Activated CD8-positive, alpha-beta memory T cell treated with anti-CD3 and anti-CD28 coated beads for 36 hours (primary cell): Measurements from ENCODE around the gene GCSAM. TPM values are rescaled to one million over a fixed set of nuclear protein-coding genes. Genes with fewer than 3 reads are reported as not detected.

Experiments used
- CTCF ChIA-PET: fragments of 350-600 bp; sonication (Branson Sonifier 250); formaldehyde crosslinking; loops from one replicate; lab custom pipeline; 2021; ENCODE audit warnings: antibody characterized with exemption; lab: Charles Lee
- POLR2A ChIA-PET: fragments of 350-600 bp; sonication (Branson Sonifier 250); formaldehyde crosslinking; loops from one replicate; lab custom pipeline; 2021; ENCODE audit warnings: antibody characterized with exemption; lab: Charles Lee
- total RNA-seq, 2 experiments: library from RNA; stranded (reverse); gene quantifications; one replicate each; pipeline ENCODE4 v1.2.3, GENCODE V29; 2021

Gene GCSAM
- total RNA-seq, 2 experiments from 2014 or later: 3.0 to 4.3 TPM

DNA sequence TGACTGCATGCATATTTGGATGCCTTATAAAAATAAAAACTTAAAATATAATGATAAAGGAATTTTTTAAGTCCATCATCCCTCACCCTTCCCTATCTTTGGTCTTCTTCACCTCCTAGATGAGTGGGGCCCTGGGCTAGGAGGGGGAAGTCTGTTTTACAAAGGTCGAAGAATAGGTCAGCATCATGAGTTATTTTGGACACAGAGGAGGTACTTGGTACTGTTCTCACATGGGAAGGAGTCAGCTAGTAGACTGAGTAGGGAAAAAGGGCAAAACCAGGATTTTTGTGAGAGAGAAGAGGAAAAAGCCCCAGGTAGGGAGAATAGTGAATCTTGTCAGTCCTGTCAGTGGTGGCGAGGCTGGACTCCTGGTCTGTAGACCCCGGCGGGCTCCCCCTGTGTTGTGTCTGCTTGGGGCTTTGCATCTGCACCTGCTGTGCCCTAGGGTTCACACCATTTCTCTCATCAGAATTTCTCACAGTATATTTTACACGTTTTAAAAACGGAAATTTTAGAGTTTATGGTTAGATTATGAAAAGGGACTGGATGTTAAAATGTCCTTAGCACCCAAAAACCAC lies 17.2 kb downstream of the GCSAM start:
- POLR2A ChIA-PET: no interaction called here
- CTCF ChIA-PET: interaction anchor here (0.8 kb wide), 1 partner anchor 23 kb away, joined by 3 read pairs; no protein-coding TSS in a partner anchor

DNA sequence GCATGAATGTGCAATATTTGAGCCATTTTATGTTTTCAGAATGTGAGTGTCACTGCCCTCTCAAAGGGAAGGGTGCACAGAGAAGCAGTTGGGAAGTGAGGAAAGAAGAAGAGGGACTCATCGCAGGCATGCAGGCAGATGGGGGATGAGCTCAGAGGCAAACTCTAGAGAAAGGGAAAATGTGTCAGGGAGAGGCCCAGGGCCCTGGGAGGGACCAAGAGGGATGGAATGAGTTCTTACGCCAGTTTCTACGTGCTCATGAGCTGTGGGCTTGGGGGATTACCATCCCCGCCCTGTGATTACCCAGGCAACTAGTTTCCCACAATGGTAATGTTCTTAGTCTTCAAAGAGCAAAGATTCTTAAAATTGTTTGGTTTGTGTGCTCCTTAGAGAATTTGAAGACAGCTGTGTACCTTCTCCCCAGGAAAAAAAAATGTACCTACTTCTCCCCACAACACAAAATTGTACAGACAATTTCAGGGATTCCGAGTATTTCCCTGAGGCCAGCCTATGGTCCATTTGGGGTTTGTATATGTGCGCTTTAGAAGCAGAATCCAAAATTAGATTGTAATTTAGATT lies 17.8 kb downstream of the GCSAM start:
- ChIA-PET POLR2A (no interaction called here), CTCF (interaction anchor here (0.8 kb wide), 1 partner anchor 24 kb away, joined by 3 read pairs; no protein-coding TSS in a partner anchor)

DNA sequence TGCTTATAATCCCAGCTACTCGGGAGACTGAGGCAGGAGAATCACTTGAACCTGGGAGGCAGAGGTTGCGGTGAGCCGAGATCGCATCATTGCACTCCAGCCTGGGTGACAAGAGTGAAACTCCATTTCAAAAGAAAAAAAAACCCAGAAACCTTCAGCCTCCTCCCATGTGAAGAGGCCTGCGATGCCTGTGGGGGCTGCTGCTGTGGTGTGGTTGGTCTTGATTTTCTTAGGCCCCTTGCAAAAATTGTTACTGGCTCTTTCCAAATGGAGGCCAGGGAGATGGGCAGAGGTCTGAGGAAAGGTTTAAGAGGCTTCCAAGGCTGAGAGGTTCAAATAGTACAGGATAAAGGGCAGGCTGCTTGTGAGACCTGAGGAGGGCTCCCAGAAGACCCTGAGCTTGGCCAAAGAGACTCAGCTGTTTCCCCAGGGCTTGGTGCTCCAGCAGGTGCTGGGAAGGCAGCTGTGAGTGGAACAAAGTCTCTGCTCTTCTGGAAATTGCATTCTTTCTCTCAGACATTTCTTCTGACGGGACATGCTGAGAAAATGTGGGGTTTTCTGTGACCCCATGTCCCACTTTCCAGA lies 18.4 kb downstream of the GCSAM start:
- ChIA-PET POLR2A (no interaction called here), CTCF (interaction anchor here (1.3 kb wide), 1 partner anchor 18 kb away, joined by 3 read pairs; the partner anchor contains the start of gene GCSAM)

DNA sequence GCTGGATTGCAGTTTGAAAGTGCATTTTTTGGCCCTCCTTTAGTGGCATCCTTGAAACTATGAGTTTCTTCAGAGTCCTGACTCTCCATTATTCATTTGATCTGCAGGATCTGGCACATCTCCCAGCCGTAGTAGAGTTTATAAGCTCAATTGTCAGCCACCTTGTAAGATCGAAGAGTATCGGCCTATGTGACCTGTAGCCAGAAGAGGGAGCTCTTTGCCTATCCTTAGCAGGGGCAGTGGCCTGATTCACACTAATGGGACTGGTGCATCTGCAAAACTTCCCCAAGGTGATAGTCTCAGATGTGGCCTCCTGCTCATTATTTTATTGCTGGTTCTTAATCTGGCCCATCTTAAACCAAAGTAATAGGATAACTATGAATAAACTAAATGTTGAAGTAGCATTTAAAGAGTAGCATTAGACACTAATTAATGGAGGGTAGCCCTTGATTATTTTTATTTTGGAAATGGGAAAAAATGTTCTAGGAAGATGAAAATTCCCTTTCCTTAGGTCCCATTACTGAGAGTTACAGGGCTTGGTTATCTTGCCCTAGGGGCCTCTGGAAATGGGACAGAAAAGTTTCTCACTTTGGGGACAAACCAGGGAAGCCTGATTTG lies 21.2 kb downstream of the GCSAM start:
- POLR2A ChIA-PET: no interaction called here

DNA sequence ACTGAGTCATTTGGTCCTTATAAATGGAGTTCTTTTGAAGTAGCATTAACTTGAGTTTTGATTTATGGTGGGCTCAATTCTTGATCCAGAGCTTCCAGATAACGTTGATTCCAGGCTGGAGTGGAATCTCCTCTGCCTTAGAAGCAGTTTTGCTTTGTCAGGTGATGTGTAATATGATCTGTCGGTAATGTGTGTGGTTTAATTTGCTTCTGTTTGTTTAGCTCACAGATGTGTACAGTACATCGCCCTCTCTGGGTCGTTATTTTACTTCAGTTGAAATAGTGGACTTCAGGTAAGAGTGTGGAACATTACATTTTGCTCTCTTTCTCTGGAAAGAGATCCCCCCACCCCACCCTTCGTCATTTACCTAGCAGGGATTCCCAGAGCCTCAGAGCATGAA lies 23.7 kb downstream of the GCSAM start:
- ChIA-PET POLR2A (no interaction called here), CTCF (no interaction called here)

More for the DNA sequence above, 21.2 kb downstream of the GCSAM start:
- CTCF ChIA-PET: interaction anchor here (0.5 to 1.9 kb wide), 14 partner anchors 12 to 425 kb away, joined by 3 to 7 read pairs (median 3); partner anchors contain the start of gene SLC9C1

DNA sequence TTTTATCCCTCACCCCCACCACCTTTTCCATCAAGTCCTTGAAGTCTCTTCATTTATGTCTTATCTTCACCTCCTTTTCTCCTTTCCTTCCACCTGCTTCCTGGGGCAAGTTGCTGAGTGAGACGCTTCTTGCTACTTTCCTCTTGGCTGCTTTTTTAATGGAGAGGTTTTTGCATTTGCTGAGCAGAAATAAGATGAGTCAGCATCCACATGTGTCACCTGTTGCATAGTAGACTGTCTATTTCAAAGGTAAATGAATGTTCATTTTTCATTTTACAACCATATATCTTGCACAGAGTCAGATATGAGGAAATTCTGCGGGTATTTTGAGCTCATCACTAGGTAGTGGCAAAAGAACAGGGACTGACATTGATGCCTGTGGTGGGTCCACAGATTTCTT lies 28.3 kb downstream of the GCSAM start:
- POLR2A ChIA-PET: no interaction called here

DNA sequence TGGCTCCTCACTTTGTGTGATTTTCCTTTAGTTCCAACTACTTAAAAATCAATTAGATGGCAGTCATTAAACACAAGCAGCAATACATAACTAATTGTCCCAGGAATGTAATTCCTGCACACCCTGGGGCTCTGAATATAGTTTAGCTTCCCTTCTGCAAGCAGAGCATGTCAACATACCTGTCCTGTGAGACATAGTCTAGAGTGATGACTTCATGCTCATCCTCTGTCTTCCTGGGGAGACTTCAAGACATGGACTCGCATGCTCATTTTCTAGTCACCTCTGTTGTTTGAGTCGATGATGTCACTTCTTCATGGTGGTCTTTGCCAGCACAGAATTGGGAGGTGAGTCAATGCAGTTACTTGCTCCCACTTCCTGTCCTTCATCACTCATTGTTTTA lies 31.1 kb downstream of the GCSAM start:
- ChIA-PET POLR2A (no interaction called here), CTCF (no interaction called here)

More for the DNA sequence above, 28.3 kb downstream of the GCSAM start:
- CTCF ChIA-PET: no interaction called here

DNA sequence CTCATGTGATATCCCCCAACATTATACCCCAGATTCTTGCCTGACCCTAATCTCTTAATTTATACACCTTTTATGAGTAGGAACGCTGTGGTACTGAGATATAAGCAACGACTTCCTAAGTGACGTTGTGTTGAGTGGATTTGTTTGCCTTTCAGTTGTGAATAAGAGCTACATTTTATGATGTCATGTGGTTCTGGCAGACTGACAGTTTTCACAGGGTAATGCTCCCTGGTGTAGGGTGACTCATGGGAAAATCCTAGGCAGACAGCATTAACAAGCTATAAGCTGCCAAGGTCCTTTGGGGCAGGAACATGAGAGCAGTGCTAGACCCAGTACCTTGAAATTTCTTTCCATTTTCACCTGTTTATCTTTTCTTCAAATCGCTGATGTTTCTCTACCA lies 35.7 kb downstream of the GCSAM start:
- ChIA-PET POLR2A (no interaction called here), CTCF (no interaction called here)

DNA sequence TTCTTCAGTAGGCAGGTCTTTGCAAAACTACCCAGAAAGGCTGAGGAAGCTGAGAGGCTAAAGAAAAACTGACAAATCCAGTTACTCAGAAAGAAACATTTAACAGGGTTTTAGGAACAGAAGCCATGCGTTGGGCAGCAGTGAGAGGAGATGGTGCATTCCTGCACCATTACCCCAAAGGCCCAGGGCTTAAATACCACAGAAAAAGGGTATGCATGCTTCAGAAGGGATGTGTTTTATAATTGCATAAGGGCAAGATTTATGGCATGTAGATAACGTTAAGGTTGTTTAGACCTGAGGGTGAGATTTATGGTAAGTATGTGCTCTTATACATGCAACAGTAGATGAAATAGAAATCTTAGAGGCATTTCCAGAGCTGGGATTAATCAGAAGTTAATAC lies 36.9 kb downstream of the GCSAM start:
- ChIA-PET CTCF (no interaction called here), POLR2A (no interaction called here)

DNA sequence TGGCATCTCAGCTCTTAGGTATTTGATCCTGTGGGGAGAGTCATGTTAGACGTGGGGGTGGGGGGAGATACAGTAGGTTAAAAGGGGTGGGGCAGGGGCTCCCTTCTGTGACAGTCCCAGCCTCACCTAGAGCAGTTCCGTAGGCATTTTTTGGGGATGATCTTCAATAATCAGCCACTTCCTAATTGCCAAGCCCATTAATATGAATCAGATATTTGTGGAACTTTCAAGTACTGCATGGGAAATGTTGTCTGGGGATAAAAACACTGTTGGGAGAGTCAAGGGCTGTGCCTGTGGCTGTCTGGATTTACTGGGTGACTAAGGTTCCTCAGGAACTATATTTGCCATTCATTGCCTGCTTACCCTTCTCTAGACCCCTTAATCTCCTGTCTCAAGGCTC lies 37.3 kb downstream of the GCSAM start:
- POLR2A ChIA-PET: no interaction called here
- CTCF ChIA-PET: no interaction called here

DNA sequence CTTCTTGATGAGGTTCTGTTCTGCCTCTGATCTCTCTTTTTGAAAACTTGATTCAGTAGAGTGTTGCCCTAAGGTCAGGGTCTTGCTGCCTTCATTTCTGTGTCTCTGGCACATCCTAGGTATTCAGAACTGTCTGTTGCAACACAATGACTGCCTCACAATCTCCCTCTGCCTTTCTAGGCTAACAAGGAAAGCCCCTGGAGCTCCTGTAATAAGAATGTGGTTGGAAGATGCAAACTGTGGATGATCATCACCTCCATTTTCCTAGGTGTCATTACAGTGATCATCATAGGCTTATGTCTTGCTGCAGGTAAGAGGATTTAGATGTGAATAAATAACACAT lies 39.9 kb downstream of the GCSAM start:
- ChIA-PET CTCF (interaction anchor here (1.4 kb wide), 1 partner anchor 19 kb away, joined by 3 read pairs; no protein-coding TSS in a partner anchor), POLR2A (no interaction called here)

DNA sequence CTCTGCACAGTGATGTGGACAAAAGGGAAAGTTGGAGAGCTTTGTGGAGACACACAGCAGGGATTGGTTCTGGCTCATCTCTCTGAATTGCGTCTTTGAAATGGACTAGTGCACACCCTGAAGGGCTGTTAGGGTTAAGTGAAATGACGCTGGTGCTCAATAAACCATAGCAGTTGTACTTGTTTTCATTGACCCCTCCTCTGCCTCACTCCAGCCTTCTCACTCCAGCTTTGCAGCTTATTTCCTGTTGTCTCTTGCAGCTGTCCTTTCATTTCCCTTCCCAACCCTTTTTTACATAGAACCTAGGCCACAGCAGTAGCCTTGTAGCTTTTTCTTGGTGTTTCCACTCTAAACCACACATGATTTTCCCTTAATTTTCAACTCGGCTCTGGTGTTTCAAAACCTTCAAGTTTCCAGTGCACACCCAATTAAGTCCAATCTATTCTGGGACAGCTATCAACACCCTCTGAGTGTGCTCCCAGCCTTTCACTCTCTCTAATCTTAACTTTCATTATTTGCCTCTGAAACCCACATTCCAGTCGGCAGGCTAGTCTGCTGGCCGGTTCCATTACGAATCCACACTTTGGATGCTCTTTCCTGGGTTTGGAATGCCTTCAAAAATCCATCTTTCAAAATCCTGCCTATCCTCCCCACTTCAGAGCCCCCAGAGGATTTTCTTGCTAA lies 40.4 kb downstream of the GCSAM start:
- ChIA-PET CTCF (interaction anchor here (1.4 kb wide), 1 partner anchor 19 kb away, joined by 3 read pairs; no protein-coding TSS in a partner anchor), POLR2A (no interaction called here)

DNA sequence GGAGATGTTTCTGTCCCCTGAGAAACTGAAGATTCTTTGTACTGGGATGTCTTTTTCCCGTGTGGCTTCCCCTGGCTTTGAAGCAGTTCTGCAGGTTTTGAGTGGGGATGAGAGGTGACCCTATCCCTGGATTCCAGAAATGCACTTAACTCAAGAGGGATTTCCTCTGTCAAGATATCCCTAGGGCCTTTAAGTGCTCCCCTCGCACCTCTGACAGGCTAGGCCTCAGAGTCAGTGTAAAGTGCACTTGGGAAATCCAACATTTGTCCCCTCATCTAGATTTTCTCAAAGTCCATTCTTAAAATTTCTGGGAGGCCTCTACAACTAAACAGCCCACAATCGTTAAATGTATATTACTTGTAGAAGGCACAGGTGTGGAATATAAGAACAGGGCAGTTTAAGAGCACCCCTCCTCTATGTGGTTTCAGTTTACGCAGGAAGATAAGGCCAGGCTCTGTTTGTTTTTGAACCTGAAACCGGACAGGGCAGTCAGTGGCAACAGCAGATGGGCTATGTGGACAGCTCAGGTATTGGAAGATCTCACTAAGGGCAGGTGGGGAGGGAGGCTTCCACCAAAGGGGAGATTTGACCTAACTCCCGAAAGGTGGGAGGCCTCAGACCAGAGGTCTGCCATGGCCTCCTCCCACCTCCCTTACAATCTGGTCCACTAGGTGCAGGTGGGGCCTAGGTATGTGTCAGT lies 42.0 kb downstream of the GCSAM start:
- CTCF ChIA-PET: no interaction called here
- POLR2A ChIA-PET: no interaction called here

DNA sequence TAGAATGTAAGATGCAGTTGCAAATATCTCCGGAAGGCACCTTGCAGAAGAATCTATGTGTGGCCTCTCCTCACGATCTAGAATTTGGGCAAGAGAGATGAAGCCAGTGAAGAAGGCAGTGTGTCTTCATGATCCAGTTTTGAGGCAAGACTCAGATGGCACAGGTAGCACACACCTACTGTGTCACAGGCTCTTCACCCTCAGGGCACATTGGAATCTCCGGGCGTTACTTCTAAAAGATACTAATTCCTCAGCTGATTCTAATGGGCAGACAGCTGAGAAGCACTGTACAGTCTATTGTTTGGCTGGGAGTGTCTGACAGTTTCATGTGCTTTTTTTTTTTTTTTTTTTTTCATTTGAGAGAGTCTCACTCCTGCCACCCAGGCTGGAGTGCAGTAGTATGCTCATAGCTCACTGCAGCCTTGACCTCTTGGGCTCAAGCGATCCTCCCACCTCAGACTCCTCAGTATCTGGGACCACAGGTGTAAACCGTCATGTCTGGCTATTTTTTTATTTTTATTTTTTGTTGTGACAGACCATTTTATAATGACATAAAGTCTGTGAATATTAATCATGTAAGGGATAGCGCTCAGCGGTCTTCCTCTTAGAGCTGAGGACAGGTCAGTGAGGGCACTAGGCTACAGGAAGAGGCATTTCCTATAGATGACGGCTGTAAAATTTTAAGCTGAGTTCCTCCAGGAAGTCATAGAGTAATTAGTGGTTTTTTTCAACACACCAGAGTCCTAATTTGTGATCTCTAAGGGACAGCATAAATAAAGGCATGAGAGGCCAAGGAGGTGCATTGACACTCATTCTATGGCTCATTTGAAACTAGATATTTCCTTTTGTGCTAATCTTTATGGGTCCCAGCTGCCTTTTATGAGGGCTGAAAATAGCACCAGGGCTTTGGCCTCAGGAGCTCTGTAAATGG lies 42.8 kb downstream of the GCSAM start:
- POLR2A ChIA-PET: interaction anchor here (0.6 kb wide), 2 partner anchors 56 to 402 kb away, joined by 3 to 8 read pairs; no protein-coding TSS in a partner anchor
- CTCF ChIA-PET: no interaction called here

DNA sequence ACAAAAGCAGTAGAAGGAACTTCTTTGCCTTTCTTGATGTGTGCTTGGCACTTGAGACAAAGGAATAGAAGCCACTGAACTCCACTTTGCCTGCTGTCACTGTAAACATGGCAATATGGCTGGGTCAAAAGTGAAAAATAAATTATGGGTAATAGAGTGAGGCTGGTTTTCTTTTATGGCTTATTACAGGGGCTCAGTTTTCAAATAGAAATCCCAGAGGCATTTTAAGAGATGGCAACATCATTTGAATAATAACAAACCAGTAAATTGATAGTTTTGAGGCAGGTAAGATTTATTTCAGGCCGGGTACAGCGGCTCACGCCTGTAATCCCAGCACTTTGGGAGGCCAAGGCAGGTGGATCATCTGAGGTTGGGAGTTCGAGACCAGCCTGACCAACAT lies 44.1 kb downstream of the GCSAM start:
- CTCF ChIA-PET: no interaction called here

DNA sequence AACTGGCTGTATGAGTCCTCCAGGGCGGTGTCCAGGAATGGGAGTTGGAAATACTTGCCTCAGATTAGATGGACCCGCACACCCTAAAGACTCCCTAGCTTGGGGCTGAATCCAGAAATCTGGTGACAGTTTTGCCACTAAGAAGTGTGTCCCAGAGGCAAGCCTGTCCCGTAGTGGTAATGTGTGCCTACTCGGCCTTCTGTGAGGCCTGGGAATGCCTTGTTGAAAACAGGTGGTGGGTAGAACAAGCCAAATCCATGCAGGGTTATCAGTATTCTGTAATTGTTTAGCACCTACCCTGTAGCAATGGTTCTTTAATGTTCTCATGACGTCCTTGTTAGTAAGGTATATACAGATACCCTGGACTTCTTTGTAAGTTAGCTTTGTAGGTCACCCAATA lies 45.3 kb downstream of the GCSAM start:
- ChIA-PET CTCF (no interaction called here), POLR2A (no interaction called here)

More for the DNA sequence above, 44.1 kb downstream of the GCSAM start:
- POLR2A ChIA-PET: no interaction called here

DNA sequence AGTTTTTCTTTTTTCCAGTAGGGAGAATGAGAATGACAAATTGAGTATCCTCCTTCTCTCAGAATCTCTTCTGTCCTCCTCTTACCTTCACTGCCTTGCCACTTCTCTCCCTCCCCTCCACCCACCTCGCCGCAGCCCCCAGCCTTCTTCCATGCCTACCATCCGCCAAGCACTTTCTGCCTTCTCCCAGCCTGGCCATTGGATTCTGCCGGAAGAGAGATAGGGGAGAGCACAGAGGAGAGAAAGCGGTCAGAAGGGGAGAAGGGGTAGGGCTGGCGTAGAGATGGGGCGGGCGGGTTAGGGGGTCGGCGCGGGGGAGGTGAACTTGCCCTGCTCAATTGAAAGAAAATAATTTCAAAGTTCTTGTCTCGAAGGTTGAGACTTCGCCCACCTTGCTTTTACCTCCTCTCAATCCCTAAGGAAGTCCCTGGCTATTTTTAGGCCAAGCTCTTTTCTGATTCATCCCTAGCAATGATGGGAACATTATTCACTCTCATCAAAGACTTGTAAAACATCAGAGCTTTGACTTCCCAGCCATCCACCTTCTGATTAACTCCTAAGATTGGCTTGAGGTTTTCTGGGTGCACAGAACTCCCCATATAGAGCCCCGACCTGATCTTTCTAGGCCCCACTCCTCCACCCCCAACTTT lies 46.0 kb downstream of the GCSAM start:
- ChIA-PET POLR2A (no interaction called here), CTCF (no interaction called here)
